IPS-15b (cell line): ENCODE measurements around the gene C16orf96.

Experiments
- H3K27me3 ChIP-seq: one replicate; pipeline ENCODE4 v1.6.1; 2013; ENCODE audit warnings: low read length; ENCODE audit not compliant: control insufficient read depth, insufficient read depth
- H3K36me3 ChIP-seq: one replicate; pipeline ENCODE4 v1.6.1; 2013; ENCODE audit warnings: low read length; ENCODE audit not compliant: control insufficient read depth, insufficient read depth
- H3K4me1 ChIP-seq: one replicate; pipeline ENCODE4 v1.6.1; 2013; ENCODE audit warnings: mild to moderate bottlenecking, low read length; ENCODE audit not compliant: control insufficient read depth, insufficient read depth
- H3K4me3 ChIP-seq: one replicate; pipeline ENCODE4 v1.5.1; 2013; ENCODE audit warnings: low read depth, low read length
- H3K9ac ChIP-seq: one replicate; pipeline ENCODE4 v1.6.1; 2013; ENCODE audit warnings: low read depth, mild to moderate bottlenecking, low read length
- H3K9me3 ChIP-seq: one replicate; pipeline ENCODE4 v1.6.1; 2013; ENCODE audit warnings: mild to moderate bottlenecking, low read length; ENCODE audit not compliant: control insufficient read depth, insufficient read depth

The C16orf96 gene

DNA sequence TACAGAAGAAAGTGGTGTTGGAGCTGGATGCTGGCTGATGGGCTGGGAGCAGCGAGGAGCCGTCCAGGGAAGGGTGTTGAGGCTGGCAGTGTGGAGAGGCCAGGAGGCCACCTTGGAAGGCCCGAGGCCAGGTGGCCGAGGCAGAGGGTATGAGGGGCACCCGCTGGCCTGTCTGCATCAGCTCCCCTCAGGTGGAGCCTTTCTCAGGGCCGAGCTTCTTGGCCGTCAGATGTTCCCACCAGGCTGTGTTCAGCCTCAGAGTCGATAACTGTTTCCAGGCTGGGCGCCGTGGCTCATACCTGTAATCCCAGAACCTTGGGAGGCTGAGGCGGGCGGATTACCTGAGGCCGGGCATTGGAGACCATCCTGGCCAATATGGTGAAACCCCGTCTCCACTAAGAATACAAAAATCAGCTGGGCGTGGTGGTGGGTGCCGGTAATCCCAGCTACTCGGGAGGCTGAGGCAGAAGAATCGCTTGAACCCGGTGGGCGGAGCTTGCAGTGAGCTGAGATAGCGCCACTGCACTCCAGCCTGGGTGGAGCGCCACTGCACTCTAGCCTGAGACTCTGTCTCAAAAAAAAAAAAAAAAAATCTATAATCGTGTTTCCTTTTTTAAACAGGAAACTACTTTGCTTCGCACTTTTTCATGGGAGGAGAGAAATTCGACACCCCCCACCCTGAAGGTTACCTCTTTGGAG lies 93.8 kb downstream of the C16orf96 start:
- no peak overlapping the region for H3K9ac ChIP-seq
- H3K36me3 ChIP-seq, result peaks cover 37% of the 10 kb centered on the region

More for the DNA sequence above, 93.8 kb downstream of the C16orf96 start:
- Histone ChIP-seq H3K9me3 (no peaks in the 10 kb centered on the region), H3K4me1 (no peaks in the 10 kb centered on the region), H3K4me3 (no peak overlapping the region), H3K27me3 (no peaks in the 10 kb centered on the region)
